Caki2 (cell line): Measurements from ENCODE around the gene SIGLEC15. TPM values are rescaled to one million over a fixed set of nuclear protein-coding genes. Genes with fewer than 3 reads are reported as not detected.

ENCODE experiments used
- DNase-seq: peaks from one replicate; pipeline ENCODE4 v3.0.0-alpha.2; 2015; ENCODE audit warnings: low read depth
- in situ Hi-C: cut with HindIII; loops from 2 replicates; pipeline ENCODE4 v1.10.0; 2016; ENCODE audit warnings: low sequenced_read_pairs, low pct_unique_long_range_greater_than_20kb, mixed read lengths
- total RNA-seq: library from RNA; depleted of rRNA; stranded (reverse); fragments of >200 nt; shearing (Covaris generic); gene quantifications from 2 replicates; pipeline ENCODE4 v1.2.3, GENCODE V29; 2014; ENCODE audit warnings: low replicate concordance

Gene SIGLEC15
- total RNA-seq, 1 experiment from 2014 or later = 0.07 TPM

- no peak for DNase-seq
- in situ Hi-C loops = no loop called here
Measured at GRCh38 chr18:45863469-45863868, 38.0 kb downstream of the SIGLEC15 start.

- no peak for DNase-seq
- in situ Hi-C loops = no loop called here
Measured at GRCh38 chr18:45864081-45864480, 38.6 kb downstream of the SIGLEC15 start.

- no peak for DNase-seq
- in situ Hi-C loops = no loop called here
Measured at GRCh38 chr18:45865466-45865865, 40.0 kb downstream of the SIGLEC15 start.

- in situ Hi-C loops = no loop called here
- DNase-seq = no peak
Measured at GRCh38 chr18:45870419-45870818, 44.9 kb downstream of the SIGLEC15 start.

GRCh38 chr18:45871431-45872084 lies 46.1 kb downstream of the SIGLEC15 start:
- in situ Hi-C loops = no loop called here
- DNase-seq = no peak

- DNase-seq = no peak
- in situ Hi-C loops = no loop called here
Measured at GRCh38 chr18:45874491-45875184, 49.2 kb downstream of the SIGLEC15 start.

GRCh38 chr18:45876161-45876560 lies 50.7 kb downstream of the SIGLEC15 start:
- no peak for DNase-seq
- in situ Hi-C loops = no loop called here

- in situ Hi-C loops = no loop called here
- DNase-seq = no peak
Measured at GRCh38 chr18:45877403-45877802, 51.9 kb downstream of the SIGLEC15 start.

- in situ Hi-C loops = no loop called here
- peak; percentile 36 for DNase-seq
Measured at GRCh38 chr18:45879681-45880655, 54.5 kb downstream of the SIGLEC15 start.

- in situ Hi-C loops = no loop called here
- no peak for DNase-seq
Measured at GRCh38 chr18:45880876-45881558, 55.5 kb downstream of the SIGLEC15 start.

GRCh38 chr18:45887585-45887984 lies 62.1 kb downstream of the SIGLEC15 start:
- in situ Hi-C loops = no loop called here

GRCh38 chr18:45889419-45890064 lies 64.1 kb downstream of the SIGLEC15 start:
- in situ Hi-C loops = no loop called here
- DNase-seq = no peak

More at GRCh38 chr18:45887585-45887984, 62.1 kb downstream of the SIGLEC15 start:
- no peak for DNase-seq

- in situ Hi-C loops = no loop called here
- DNase-seq = no peak
Measured at GRCh38 chr18:45890606-45891005, 65.1 kb downstream of the SIGLEC15 start.

GRCh38 chr18:45891806-45892205 lies 66.3 kb downstream of the SIGLEC15 start:
- no peak for DNase-seq
- in situ Hi-C loops = no loop called here
